HG03354 (cell line): ENCODE data around the gene SLC6A12.
"Not testable (repeated sequence)": the region's sequence is repeated elsewhere in the genome, so short reads cannot be mapped to it uniquely, and the experiment has no call there.

ENCODE experiments used
- ATAC-seq: cut with Tn5 transposase; IDR thresholded peaks from one replicate; pipeline ENCODE4 v1.9.1; 2021; ENCODE audit warnings: mild to moderate bottlenecking; ENCODE audit not compliant: unreplicated experiment, poor library complexity, severe bottlenecking

Gene SLC6A12

DNA sequence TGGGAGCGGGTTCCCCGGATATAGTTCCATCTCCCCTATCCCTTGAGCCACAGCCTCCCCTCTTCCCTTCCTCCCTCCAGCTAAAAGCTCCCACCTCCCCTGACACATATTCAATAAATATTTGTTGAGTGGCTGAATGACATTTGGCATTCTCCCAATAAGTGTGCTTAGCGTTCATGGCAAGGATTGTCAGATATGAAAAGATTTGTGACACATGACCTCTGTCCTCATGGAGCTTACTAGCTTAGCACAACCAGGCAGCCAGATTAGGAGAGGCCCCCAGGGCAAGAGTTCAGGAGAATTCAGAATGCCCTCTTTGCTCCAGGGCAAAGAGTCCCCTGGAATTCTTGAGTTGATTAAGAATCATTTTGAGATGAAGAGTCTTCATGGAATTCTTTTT lies 22.5 kb upstream of the SLC6A12 start:
- ATAC-seq = no peak

- not testable (repeated sequence) for ATAC-seq
These were observed 22.0 kb upstream of the SLC6A12 start for GRCh38 chr12:235967-236366.

DNA sequence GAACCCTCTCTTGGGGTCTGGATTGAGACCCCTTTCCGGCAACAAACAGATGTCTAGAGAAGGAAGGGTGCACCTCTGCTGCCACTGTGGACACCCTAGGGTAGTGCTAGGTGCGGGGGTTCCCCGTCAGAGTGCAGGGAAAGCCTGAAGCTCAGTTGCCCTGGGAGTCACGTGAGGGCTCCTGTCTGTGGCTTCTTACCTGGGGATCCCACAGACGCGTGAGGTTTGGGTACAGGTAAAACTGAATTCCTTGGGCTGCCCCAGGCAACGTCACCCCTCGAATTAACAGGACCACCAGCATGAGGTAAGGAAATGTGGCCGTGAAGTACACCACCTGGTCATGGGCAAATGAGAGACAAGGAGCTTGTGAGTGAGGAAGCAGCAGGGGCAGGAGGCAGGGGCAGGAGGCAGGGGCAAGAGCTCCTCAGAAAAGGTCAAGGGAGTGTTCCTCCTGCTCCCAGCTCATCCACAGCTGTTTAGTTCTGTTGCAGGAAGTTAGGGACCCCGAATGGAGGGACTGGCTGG lies 21.0 kb upstream of the SLC6A12 start:
- no peak for ATAC-seq

- ATAC-seq = no peak
These were observed 20.1 kb upstream of the SLC6A12 start for GRCh38 chr12:234019-234418.

- no peak for ATAC-seq
These were observed 19.6 kb upstream of the SLC6A12 start for GRCh38 chr12:233615-233968.

DNA sequence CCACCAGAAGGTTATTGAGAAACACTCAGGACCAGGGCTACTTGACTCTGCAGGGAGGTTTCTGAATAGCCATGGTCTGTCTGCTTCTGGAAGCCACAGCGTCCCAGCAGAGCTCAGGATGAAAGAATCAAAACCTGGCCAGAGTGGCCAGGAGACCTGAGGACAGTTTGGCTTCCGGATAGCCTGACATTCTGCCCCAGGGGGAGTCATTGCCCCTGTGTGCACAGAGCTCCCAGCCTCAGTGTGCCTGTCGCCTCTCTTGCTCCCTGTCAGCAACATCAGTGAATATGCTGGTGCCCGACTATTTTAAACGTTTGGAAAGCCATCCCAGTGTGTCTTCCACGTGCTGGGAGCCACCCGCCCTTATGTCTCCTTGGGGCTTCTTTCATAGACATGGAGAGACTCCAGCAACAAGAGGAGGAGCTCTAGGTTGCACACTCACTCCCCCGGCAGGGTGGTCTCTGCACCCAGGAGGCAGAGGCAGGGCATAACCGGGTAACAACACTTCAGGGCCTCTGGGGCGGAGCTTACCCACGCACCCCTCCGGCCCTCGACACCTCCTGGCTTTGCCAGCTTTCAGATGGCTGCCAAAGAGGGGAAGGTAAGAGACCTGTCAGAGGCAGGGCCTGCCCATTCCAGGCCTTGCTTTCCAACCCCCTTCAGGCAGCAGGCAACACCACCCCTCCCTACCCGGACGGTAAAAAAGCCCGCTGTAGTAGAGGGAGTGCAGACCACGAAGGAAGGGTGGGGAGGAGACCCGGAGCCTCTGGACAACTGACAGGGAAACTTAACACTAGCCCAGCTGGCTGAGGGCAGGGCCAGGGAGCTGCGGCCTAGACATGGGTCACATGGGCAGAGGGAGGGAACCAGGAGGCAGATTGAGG lies 19.0 kb upstream of the SLC6A12 start:
- ATAC-seq = no peak

DNA sequence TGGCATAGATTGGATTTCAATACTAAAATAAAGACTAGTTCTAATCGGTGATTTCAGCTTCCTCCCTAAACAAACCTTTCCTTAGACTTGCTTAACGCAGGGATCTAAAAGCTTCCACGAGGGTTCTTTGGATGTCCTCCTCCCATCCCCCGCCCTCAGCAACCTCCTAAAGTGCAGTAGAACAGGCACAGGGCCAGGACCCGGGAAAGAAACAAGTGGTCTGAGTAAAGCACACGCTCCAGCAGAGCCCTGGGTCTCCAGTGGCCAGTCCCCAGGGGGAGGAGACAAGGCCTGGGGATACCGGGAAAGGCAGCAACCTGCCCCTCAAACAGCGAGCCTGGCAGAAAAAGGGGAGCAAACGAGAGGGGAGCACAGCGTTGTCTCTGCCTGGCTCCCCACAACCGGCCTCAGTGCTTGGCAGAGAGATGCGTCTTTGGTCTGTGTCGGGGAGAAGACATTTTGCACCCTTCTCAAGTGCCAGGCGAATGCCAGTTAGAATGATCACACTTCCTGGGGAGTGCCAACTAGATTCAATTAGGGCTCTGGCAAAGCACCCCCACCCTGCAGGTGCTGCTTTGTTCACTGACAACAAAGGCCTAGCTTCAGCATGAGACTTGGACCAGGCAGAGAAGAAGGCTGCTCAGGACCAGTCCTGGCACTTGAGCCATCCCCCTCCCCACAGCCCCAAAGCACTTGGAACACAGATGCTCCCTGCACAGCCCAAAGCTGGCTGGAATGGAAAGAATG lies 17.1 kb upstream of the SLC6A12 start:
- ATAC-seq = no peak

GRCh38 chr12:229441-230191 lies 15.7 kb upstream of the SLC6A12 start:
- no peak for ATAC-seq

DNA sequence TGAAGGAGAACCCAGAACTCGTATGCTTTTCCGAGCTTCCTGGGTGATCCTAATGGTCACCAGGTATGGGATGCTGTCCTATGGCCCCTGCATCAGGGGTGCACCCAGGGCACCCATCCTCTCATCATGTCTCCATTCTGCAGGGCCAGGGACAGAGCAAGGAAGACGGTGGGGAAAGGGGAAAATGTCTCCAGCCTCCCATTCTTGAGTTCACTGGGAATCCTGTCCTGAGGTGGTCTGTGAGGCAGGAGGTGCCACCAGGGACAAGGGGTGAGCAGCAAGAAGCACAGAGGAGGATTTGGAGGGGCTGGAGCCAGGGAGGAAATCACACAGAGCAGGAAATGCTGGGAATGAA lies 14.9 kb upstream of the SLC6A12 start:
- no peak for ATAC-seq

GRCh38 chr12:227923-228845 lies 14.2 kb upstream of the SLC6A12 start:
- ATAC-seq = no peak

DNA sequence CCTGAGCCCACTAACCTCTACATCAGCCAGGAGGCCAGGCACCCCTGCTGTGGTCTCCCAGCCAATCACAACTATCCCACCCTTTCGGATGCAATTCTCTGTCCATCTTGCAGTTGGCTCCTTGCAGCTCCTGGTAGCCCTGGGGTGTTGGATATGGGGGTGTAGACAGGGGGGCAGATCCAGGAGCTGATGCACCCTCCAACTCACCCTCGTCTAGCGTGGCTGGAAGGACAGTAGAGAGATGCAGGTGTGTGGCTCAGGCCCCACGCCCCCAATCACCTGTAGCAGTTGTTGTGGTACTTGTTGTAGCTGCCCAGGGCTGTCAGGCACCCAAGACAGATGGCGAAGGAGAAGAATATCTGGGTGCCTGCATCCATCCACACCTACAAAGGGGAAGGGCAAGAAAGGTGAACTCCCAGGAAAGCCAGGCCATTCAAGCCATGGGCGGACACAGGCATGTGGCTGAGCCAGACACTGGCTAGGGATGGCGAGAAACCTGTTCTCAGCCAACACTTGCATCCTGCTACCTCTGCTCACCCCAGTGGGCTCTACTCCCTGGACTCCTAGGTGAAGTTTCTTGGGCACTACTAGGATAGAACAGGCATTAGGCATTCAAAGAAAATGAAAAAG lies 13.4 kb upstream of the SLC6A12 start:
- ATAC-seq = no peak

DNA sequence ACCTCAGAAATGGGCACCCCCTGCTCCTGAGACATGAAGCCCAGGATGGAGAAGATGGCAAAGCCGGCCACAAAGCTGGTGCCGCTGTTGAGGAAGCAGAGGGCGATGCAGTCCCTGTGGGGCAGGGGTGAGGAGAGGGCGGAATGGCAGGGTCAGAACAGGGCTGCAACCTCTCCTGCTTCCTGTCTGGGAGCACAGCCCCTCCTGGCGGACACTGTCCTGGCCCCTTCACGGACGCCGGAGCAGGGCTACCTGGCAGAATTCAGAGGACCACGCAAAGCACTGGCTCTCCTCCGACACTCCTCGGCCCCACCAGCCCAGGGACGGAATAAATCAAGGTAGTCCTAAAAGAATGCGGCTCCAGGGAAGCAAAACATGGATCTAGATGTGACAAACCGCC lies 12.4 kb upstream of the SLC6A12 start:
- no peak for ATAC-seq

- ATAC-seq = no peak
These were observed 11.1 kb upstream of the SLC6A12 start for GRCh38 chr12:225012-225411.

DNA sequence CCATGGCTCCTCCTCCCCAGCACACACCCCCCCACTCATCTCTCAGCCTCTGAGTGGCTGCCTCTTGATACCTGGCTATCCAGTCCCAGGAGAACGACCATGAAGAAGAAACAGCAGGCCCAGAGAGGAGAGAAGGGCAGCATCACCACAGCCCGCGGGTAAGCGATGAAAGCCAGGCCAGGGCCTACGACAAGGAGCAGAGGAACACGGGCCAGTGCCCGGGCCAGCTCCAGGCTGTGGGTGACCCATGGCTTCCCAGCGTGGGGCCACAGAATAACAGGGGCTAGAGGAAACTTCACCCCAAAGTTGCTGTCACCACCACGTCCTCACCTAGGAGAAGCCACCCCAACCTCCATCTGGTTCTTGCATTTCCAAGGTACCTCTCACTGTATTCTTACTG lies 10.4 kb upstream of the SLC6A12 start:
- ATAC-seq = no peak

GRCh38 chr12:223841-224240 lies 9.9 kb upstream of the SLC6A12 start:
- ATAC-seq = no peak

GRCh38 chr12:221736-222135 lies 7.8 kb upstream of the SLC6A12 start:
- ATAC-seq = no peak

DNA sequence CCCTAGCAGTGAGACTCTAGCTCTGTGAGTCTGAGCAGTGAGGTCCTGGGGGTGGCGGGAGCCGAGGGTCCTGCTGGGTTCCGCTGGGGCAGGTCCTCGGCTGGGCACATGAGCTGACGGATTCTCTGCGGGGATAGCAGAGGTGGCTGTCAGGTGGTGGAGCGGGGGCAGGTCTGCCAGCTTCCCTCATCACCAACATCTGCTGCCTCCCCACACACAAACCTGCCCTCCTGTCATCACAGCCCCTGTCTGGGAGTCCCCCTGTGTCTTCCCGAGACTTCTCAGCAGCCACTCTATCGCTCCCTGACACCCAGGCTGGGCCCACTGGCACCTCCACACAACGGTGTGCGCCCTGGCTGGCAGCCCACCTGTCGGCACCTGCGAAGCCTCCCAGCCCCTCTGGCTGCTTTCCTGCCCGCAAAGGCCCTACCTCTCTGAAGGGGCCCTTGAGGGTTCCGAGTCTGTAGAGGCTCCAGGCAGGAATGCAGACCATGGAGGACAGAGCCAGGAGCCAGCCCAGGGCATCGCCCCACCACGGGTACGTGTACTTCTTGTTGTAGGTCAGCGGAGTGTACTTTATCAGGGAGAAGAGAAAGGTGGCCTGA lies 7.1 kb upstream of the SLC6A12 start:
- no peak for ATAC-seq

- no peak for ATAC-seq
These were observed 6.5 kb upstream of the SLC6A12 start for GRCh38 chr12:220491-220890.
